HuH-7.5 (cell line): ENCODE data around the gene ARID3B.

Experiments used
- DNase-seq: peaks from one replicate; pipeline ENCODE4 v3.0.0; 2011; ENCODE audit warnings: low spot score

The ARID3B gene

DNA sequence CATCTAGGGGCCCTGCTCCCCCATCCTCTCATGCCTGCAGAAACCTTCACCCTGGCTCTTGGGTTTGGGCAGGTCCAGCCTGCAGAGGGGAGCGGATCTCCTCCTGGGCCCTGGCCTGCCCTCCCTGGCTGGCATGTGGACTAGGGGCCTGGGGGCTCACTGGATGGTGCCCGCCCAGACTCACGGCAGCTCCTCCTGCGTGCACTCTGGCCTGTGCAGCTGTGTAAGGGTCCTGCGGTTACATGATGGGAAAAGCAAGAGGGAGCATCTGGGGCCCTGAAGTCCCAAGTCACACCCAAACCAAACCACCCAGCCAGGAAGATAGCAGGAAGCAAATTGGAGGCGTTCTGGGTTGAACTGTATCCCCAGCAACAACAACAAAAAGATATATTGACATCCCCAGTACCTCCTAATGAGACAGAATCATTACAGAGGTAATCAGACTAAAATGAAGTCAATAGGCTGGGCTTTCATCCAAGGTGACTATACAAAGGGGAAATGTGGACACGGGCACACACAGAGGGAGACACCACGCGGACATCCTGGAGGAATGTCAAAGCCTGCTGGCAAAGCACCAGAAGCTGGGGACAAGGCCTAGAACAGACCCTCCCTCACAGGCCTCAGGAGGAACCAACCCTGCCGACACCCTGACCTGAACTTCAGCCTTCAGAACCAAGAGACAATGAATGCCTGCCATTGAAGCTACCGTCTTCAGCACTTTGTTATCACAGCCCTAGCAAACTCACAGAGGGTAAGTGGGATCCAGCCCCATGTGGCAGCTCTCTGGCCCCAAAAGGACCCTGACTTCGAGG, 64.2 kb downstream of the ARID3B start:
- no peak for DNase-seq

DNA sequence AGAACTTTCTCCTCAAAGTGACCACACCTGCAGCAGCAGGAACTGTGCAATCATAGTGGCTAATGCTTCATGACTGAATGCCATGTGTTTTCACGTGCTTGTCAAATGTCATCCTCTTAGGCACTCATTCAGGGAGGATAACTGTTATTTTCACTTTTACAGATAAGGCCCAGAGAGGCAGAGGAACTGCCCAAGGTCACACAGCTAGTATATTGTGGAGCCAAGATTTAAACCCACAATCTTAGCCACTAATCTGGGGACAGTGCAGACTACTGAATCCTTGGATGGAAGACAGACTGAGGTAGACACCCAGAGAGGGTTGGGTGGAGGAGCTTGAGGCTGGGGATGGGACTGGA, 64.8 kb downstream of the ARID3B start:
- no peak for DNase-seq

DNA sequence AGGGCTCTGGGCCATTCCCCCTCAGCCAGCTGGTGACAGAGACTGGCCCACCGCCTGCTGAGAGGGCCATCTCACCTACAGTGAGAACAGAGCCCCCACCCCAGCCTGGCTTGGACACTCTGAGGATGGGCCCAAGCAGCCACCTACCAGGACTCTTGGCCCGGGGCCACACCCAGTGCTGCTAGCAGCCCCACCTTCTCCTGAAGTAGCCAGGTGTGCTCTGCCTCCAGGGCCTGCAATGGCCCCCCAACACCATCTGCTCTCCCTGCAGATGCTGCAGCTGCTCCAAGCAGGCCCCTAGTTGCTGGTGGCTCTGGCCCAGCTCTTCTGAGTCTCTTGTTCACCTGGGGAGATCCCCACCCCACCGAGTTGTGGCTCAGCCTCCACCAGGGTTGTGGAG, 67.8 kb downstream of the ARID3B start:
- no peak for DNase-seq

DNA sequence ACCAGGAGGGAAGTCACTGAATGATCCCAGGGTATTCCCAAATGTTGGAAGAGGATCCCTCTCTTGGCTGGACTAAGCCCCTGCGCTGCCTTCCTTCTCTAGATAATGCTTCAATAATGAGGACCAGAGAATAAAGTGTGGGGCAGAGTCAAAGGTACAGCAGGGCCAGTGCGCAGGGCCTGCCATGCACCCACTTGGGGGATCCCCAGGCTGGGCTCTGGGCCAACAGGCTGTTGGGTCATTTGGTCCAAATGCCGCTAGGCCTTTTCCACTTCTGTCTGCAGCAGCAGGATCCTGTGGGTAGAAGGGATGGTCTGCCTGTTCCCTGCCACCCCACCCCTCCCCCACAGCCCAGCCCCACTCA, 68.9 kb downstream of the ARID3B start:
- DNase-seq = no peak

DNA sequence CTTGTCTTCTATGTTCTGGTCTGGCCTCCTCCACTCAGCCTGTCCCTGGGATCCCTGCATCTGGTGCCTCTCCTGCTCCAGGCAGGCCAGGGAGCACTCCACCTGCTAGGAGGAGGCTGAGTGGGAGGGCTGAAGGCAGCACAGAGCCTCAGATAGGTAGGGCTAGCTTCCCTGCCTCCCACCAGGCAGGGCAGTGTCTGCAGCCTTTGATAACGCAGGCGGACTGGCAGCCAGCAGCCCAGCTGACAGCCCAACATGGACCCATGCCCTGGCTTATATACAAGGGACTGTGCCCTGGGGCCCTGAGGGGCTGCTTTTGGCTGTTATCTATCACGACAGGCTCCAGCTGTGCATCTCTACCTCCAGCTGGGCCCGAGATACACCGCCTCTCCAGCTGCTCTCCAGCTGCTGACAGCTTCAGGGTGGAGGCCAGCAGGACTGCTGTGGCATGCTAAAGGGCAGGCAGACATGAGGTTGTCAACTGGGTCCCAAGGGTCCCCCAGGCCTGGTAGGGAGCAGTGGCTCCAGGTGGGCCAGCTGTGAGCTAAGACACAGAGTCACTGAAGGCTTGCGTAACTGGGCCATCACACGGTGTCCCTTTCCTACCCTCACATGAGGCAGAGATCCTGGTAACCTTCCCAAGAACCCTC, 69.4 kb downstream of the ARID3B start:
- DNase-seq = no peak

DNA sequence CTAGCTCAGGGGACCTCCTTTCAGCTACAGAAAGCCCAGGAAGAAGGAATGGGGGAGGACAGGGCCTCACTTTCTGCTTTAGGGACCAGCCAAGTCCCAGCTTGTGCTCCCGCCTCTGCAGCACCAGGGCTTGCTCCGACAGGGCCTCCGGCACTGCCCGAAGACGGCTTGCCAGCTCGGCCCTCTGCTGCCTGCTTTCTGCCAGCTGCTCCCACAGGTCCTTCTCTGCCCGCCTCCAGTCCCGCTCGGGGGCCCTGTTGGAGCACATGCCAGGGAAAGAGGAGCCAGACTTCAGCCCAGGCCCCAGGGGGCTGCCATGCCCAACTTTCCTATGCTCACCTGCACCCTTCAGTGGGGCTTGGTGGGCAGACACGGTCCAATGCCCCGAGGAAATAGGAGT, 70.3 kb downstream of the ARID3B start:
- DNase-seq = no peak

DNA sequence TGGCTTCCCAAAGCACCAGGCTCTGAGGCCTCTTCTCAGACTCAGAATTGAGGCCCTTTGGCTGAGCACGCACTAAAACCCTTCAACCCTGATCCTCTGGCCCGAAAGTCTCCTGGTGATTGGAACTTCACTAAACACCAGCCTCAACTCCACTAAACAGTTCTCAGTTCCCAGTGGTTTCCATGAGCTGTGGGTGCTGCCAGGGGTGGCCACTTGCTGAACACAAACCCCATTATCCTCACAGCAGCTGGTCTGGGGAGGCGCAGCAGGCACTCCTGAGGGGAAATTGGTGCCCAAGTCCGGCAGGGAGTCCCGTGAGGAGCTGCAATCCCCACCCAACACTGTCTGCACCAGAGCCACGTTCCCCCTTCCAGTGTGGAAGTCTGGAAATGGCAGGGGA, 70.8 kb downstream of the ARID3B start:
- no peak for DNase-seq

DNA sequence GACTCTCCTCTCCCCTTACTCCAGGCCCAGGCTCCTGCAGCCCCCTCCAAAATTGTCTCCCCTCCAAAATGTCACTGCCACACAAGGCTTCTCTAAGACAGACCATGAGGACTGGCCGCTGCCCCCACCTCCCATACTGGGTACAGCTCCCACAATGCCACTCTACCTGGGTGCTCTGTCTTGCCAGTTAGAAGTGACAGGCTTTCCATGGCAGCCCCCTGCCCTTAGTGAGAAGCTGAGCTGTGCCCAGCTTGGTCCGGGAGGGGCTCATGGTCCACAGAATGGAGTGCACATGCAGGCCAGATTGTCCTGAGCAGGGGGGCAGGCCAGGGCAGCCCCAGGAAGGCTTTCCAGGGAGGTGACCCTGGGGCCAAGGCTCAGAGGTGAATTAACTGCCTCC, 71.7 kb downstream of the ARID3B start:
- no peak for DNase-seq

DNA sequence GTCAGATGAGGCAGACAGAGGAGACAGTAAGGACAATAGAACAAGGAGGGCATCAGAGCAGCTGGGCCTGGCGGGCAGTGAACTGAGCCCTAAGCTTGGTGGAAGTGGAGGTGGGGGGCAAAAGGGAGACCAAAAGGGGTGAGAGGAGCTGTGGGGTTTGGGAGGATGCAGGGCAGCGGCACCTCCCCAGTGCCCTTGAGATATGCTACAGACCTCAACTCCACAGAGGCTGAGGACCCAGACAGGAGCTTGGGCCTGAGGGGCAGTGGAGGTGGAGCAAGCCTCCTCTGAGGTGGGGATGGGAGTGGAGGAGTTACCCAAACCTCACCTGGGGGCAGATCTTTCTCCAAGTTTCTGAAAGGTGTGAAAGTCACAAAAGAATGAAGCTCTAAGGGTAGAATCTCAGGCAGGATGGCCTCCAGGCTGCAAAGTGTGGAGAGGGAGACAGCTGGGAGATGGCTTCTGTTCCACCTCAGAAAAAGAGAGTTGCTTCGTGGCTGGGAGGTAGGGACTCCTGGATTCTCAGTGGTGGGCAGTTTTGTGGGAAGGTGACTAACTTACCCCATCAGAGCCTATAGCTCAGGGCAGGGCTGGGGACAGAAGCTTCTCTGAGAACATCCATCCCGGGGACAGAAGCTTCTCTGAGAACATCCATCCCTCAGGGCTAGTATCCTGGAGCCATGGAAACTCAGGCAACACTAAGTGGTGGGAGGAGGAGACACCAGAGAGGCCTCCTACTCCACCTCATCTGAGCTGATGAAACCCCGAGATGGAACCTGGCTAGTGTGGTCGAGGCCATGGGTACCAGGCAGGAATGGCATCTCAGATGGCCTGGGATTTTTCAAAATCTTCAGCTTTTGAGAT, 72.3 kb downstream of the ARID3B start:
- no peak for DNase-seq

DNA sequence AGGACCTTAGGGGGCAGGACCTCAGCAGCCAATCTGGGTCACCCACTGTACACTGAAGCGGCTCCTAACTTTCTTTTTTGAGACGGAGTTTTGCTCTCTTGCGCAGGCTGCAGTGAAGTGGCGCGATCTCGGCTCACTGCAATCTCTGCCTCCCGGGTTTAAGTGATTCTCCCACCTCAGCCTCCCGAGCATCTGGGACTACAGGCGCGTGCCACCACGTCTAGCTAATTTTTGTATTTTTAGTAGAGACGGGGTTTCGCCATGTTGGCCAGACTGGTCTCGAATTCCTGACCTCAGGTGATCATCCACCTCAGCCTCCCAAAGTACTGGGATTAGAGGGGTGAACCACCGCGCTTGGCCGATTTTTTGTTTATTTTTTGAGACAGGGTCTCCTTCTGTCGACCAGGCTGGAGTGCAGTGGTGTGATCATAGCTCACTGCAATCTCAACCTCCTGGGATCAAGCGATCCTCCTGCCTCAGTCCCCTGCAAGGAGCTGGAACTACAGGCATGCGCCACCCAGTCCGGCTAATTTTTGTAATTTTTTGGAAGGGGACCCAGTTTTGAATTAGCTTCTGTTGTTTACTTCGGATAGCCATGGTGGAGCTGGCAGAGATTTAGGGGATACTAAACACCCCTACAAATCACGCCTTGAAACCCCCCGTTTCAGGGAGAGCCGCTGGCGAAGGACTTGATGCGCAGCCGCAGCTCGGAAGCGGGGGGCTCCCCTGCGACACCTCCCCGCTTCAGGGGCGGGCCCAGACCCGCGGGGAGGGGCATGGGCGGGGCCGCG, 73.1 kb downstream of the ARID3B start:
- peak; percentile 95 for DNase-seq

DNA sequence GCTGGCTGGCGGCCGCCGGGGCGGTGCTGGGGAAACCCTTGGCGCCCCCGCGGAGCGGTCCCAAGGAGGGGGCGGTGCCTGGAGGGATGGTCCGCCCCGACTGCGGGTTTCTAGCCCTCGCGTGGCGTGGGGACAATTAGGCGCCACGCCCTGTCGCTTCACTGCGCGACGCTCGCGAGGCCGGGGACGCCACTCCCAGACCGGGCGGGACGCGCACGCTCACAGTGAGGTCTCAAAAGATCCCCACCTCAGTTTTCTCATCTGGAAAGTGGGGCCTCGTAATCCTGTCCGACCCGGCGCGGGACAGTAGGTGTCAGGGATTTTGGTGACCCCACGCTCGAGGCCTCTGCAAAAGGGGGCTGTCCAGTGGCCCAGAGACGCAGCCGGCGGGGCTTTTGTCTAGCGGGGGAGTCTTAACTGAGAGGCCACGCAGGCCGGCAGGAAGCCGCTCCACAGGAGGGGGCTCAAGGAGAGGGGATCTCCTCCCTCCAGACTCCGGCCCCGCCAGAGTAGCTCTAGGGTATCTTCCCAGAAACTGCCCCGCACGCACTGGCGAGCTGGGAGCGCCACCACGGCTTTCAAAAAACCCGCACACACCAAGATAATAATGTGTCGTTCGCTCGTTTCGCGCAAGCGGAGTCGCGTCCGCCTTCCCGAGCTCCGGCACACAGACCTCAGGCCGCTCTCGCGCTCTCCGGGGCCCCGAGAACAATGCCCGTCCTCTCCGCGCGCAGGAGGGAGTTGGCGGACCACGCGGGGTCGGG, 73.9 kb downstream of the ARID3B start:
- peak; percentile 60 for DNase-seq

DNA sequence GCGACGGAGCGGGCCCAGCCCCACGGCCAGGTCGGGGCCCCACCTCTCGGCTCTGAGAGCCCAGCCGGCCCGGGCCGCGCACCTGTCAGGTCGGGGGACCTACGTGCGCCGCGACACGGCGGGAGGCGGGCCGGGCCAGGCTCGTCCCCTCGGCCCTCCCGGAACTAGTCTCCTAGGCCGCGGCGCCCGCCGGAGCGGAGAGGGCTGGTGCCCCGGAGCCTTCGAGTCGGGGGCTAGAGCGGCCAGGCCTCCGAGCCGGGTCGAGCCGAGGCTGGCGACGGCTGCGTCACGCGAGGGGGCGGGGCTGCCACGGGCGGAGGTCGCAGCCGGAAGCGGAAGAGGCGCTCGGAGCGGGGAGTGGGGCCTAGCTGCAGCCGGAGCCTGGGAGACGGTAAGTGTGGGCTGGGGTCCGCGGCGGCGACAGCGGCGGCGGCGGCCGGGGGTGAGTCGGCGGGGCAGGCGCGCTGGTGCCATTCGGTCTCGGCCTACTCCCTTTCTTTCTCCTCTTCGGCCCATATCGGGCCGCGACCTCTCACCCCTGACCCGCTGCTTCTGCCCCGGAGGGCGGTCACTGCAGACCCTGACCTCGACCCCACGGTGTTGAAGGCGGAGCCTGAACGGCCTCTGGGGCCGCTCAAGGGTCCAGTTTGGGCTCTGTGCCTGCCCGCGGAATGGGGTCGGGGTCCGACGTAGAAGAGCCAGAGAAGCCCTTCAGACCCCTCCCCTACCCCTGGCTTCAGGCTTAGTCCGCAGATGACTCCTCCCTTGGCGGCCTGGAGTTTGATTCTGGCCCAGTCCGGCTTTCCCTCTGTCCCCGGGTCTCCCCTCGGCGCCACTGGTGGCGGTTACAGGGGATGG, 74.7 kb downstream of the ARID3B start, which contains the start of gene CLK3:
Gene CLK3 (plus strand): TSS at position 329 of the 858 bp plus-strand sequence. CDS start 3,361 bp downstream, outside the sequence.
- peak; percentile 99 for DNase-seq

DNA sequence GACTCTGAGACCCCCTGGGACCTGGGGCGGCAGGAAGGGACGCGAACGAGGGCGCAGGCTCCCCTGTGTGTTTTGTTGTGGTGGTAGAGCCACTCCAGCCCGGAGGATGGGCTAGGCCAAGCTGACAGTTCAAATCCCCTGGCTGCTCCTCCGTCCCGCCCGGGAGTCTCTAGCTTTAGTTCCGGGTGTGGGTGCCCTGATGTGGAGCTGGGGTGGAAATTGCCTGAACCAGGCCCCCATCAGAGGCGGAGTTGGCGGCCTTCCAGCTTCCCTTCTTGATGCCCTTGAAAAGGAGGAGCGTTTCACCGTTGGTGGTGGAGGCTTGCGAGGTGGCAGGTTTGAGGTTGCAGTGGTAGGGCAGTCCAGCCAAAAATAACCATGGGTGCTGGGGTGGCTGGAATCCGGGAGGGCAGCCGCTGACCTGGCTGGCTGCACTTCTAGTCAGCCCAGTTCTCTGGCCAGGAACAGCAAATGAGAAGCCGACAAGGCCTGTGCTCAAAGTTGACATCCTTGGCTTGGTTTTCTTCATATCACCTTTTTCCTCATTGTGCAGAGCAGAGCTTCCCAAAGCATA, 75.4 kb downstream of the ARID3B start:
- peak; percentile 76 for DNase-seq

DNA sequence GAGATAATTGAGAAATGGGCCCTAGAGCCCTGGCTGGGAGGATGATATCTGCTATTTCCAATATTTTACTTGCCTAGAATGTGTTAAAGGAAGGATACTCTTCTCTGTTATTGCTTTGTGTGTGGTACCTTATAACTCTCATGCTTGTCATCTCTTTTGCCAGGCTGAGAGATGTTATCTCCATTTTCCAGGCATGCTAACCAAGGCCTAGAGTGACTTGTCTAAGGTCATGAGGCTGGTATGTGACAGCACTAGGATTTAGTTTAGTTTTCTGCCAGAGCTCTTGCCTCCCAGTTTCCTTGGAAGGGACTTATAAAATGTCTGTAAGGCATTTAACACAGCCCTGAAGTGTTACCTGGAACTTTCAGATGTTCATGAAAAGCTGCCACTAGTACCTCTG, 76.0 kb downstream of the ARID3B start:
- no peak for DNase-seq

DNA sequence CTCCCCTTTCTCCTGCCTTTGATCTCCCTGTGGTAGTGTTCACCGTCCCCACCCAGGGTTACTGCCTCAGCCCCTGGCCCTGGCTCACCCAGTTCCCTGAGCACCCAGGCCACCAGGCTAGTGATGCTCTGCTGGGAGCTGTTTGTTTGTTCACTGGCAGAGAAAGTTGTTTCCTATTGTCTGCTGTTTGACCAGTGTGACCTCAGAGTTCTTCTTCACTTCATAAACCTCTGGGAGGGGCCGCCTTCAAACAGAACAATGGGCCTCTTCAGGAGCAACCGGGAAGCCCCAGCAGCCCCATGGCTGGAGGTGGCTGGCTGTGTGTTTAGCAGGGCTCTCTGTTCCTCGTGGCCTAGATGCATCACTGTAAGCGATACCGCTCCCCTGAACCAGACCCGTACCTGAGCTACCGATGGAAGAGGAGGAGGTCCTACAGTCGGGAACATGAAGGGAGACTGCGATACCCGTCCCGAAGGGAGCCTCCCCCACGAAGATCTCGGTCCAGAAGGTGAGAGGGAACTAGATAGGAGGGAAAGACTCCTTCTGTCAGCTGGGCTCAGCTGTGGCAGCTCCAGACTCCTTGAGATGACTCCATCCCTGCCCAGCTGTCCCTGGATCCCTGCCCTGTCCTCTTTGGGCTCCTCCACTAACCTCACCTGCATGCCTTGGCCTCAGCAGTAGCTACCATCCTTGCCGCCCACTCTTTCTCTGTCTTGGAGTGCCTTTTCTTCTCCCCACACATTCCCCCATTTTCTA, 78.0 kb downstream of the ARID3B start:
- DNase-seq = no peak

DNA sequence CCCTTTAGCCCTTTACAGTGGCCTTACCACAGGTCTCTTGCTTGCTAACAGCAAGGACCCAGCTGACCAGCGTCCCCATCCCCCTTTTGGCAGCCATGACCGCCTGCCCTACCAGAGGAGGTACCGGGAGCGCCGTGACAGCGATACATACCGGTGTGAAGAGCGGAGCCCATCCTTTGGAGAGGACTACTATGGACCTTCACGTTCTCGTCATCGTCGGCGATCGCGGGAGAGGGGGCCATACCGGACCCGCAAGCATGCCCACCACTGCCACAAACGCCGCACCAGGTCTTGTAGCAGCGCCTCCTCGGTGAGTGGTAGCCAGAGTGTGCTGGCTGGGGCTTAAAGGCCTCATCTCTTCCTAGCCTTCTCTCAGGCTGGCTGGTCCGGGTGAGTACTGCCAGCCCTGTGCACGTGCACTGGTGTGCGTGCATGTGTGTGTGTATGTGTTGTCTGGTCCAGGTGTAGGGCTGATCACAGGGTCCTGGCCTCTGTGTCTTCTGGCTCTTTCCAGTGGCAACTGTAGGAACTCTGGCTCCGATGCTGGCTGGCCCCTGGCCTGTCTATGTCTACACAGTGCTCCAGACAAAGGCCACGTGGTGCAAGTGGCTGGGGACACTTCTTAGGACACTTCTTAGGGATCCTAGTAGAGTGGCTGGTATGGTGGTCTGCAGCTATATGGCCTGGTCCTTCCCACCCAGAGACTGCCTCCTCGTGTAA, 79.1 kb downstream of the ARID3B start:
- no peak for DNase-seq

DNA sequence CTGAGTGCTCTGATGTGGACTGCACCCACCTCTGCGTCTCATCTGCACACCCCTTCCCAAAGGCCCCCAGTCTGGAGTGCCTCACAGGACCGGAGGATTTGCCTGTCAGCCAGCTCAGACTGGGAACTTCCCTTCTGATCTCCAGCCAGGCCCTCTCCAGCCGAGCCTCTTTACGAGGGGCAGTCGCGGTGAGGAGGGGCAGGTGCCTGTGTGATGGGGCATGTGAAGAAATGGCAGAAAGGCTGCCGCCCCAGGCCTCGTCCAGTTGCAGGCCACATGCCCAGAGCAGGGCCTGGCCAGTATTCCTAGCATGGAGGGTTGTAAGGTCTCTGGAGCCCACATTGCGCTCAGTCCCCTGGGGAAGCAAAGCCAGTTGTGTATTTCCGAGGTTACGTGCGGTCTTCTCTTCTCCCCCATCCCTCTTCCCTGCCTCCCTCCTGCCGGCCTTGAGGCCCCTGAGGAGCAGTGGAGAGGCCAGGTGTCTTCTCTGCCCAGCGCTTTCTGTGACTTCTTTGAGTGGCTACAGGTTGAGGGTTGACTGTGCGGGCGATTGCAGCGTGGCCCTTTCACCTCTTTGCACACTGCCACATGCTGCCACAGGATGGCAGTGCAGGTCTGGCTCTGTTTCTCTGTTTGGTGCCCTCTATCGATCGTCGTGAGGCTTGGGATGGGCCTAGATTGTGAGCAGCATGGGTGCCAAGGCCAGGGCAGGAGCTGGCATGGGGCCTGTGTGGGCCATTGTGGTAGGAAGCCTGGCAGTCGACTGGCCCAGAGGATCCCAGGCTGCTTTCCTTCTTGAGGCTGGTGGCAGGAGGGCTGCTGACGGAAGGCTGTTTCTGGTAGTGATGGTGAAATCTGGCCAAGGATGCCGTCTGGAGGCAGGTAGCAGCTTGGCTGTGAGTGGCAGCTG, 79.9 kb downstream of the ARID3B start:
- peak; percentile 97 for DNase-seq
